HG03103 (cell line): Measurements from ENCODE around the gene PDXP.

Source experiments
- ATAC-seq: cut with Tn5 transposase; IDR thresholded peaks from one replicate; pipeline ENCODE4 v1.9.1; 2021; ENCODE audit warnings: low read depth; ENCODE audit not compliant: unreplicated experiment

PDXP gene

DNA sequence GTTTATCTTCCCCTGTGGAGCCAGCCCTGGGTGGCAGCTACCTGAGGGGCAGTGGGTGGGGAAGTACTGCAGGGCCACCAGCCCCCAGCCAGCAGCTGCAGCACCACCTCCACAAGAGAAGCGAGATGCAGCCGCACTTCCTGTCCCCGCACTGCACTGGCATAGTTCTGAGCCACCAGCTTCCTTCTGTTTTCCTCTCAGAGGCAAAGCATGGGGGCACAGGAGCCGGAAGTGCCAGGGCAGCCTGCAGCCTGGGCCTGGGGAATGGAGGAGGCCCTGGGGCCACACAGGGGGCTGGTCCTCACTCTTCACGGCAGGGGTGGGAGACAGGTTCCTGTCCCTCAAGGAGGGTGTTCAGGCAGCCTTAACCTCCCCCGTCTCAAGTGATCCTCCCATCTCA, 31.0 kb upstream of the PDXP start:
- ATAC-seq, result no peak

DNA sequence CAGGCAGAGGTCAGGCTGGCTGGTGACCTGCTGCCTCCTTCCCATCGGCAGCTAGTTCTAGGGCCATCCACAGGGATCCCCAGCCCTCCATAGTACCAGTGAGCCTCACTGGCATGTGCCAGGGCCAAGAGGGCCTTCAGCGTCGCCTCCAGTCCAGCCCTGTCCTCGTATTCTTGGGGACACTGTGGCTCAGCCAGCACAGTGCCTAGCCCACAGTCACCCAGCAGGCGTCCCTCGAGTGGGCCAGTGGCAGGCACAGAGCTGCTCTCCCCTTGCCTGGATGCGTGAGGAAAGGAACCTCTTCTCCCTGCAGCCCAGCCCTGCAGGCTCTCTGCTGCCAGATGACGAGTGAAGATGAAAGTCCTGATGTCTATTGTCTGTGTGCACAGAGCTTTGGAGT, 29.7 kb upstream of the PDXP start:
- ATAC-seq, result no peak

DNA sequence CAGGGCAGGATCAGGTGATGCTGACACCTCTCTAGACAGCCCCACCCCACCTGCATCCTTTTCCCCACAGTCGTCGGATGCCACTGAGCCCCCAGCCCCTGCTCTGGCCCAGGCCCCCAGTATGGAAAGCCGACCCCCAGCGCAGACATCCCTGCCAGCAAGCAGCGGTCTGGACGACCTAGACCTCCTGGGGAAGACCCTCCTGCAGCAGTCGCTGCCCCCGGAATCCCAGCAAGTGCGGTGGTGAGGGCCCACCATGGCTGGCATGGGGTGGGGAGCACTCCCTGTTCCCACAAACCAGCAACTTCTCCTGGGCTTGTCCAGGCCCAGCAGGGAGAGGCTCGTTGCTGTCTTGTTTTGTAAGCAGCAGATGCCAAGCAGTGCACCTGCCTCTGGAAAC, 28.6 kb upstream of the PDXP start:
- ATAC-seq, result no peak

DNA sequence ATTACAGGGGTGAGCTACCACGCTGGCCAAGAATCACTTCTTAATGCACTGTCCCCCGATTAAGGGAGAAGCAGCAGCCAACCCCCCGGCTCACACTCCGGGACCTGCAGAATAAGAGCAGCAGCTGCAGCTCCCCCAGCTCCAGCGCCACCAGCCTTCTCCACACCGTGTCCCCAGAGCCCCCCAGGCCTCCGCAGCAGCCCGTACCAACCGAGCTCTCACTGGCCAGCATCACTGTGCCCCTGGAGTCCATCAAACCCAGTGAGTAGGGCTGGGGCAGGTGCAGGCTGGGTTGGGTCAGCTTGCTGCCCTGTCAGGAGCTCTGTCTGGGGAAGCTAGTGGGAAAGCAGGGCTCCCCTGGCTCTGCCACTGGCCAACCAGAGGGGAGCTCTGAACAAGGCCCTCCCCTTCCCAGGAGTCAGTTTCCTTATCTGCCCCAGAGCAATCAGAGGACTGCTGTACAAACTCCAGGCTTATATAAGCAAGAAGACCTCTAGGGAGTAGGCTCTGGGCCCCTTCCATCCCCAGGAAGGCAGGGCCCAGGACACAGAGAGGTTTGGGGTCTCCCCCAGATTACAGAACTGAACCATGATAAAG, 27.6 kb upstream of the PDXP start:
- no peak for ATAC-seq

DNA sequence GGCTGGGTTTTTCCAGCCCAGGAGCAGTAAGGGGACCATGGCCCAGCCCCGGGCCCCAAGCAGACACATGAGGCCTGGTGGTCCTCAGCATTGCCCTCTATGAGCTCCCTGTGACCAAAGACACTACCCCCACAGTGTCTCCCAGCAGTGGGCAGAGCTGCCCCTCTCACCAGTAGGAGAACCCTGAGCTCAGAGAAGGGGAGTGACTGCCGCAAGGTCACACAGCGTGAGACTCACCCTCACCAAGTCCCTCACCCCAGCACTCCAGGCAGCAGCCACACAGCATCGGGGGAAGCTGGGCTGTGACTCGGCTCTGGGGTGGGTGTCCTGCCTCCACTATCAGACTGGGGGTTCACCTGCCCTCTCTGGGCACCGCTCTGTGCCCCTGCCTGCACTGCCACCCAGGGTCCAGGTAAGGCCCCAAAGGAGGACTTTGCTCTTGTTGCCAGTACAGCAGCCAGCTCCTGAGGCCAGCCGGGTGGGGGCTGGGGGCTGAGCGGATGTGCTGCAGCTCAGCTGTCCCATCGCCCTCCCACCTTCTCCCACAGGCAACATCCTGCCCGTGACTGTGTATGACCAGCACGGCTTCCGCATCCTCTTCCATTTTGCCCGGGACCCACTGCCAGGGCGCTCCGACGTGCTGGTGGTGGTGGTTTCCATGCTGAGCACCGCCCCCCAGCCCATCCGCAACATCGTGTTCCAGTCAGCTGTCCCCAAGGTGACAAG, 26.9 kb upstream of the PDXP start:
- ATAC-seq, result no peak

DNA sequence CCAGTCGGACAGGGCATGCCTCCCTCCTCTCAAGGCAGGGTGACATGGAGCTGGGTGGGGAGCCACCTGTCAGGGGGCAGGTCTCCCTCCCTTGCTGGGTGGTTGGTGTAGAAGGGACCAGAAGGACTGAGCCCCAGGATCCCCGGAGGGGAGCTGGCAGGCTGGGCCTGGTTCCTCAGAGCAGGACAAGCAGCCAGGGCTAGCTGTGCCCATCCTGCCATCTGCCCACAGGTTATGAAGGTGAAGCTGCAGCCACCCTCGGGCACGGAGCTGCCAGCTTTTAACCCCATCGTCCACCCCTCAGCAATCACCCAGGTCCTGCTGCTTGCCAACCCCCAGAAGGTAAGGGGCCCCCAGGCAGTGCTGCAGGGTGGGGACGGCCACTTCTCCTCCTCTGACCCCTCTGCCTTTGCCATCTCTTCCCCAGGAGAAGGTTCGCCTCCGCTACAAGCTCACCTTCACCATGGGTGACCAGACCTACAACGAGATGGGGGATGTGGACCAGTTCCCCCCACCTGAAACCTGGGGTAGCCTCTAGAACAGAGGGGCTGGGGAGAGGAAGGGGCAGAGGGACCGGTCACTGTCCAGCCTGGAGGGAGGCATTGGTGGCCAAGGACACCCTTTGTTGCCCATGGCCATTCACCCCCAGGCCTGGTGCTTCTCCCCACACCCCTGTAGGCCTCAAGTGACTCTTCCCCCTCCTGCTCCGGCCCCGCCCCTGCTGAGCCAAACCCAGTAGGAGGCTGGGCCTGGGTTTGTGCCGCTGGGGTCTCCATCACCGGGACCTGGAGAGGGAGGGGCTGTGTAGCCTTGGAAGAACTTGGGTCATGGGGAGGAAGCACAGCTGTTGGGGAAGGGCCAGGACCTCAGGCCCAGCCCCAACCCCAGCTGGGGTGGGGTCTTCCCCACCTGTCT, 26.1 kb upstream of the PDXP start:
- peak; percentile 4 for ATAC-seq

DNA sequence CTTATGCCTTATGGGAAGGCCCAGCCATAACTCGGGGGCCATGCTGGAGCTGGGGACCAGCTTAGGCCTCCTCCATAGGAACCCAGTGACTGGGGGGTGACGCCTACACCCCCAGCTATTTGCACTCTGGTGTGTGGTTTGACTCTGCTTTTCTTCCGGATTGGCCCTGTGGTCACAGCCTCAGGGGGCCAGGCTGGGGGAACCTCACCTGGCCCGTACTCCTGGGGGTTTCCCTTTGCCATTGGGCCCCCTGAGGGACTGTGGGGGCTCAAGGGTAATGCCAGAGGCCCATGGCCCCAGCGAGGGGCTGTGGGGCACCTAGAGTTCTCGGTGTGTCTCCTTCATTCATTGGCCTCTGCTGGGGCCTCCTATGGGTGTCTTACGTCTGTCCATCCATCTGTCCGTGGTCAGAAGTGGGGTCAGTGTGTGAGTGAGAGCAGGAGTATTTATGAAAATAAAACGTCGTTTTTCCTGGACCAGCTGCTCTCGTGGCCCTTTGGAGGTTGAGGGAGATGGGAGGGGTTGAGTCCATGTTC, 25.4 kb upstream of the PDXP start:
- ATAC-seq, result peak; percentile 56

DNA sequence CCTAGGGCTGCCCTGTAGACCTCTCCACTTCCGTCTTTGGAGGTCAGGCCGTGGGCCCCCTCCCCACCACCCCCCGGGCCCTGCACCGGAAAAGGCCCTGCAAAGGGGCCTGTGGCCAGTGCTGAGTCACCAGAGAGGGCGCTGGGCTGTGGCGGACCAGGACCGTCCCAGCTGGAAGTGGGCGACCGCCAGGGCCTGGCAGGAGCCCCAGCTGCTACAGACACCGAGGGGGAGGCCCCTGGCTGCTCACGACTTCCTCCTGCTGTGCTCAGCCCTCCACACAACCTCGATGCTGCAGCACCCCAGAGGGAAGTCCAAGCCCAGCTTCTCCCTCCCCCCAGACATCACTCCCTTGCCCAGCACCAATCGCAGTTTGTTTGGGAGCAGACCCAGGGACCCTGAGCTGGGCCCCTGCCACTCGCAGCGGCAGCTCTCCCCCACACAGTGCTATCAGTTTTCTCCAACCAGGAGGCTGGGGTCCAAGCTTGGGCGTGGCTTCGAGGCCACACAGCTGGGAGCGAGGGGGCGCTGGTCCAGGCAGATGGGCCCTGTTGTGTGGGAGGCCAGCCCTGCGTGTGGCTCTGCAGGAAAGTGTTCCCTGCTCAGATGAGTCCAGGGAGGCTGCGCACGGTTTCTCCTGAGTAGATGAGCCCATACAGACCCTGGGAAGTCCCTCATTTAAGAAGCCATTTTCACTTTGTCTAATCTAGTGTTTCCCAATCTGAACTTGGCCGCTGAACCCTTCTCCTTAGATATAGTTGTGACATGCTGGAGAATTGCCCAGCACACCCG, 24.7 kb upstream of the PDXP start:
- peak; percentile 42 for ATAC-seq

DNA sequence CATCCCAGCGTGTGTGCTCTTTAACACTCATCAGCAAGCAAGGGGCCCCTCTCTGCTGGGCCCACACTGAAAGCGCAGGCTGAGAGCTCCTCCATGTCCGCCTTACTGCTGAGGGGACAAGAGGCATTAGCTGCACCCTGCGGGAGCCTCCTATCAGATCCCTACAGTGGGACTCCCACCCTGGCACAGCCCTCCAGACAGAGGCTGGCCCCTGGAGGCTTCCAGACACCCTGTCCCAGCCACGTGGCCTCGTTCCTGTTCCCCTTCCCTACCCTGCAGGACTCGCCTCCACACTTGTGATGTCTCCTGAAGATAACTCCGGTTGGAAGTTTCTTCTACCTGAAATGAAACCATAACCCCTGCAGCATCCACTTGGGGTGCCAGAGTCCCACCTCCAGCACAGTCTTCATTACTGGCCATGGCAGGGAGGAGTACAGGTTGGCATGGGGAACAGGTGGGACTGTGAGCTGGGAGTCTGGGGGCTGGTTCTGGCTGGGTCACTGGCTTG, 24.1 kb upstream of the PDXP start:
- no peak for ATAC-seq

DNA sequence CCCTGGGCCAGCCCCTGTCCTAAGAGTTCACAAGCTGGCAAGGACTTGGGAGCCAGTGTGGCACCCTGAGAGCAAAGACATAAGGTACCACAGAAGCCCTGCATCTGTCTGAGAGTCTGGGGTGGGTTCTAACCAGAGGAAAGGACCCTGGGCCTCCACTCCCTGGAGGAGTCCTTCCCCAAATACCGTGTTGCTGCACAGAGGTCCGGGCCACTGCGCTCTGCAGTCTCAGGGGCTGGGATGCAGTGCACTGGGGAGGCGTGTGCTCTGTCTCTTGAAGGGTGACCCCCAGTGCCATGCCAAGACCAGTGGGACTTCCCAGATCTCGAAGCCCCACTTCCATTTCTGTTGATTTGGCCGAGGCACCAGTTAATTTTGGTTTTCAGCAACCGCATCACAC, 23.4 kb upstream of the PDXP start:
- no peak for ATAC-seq

DNA sequence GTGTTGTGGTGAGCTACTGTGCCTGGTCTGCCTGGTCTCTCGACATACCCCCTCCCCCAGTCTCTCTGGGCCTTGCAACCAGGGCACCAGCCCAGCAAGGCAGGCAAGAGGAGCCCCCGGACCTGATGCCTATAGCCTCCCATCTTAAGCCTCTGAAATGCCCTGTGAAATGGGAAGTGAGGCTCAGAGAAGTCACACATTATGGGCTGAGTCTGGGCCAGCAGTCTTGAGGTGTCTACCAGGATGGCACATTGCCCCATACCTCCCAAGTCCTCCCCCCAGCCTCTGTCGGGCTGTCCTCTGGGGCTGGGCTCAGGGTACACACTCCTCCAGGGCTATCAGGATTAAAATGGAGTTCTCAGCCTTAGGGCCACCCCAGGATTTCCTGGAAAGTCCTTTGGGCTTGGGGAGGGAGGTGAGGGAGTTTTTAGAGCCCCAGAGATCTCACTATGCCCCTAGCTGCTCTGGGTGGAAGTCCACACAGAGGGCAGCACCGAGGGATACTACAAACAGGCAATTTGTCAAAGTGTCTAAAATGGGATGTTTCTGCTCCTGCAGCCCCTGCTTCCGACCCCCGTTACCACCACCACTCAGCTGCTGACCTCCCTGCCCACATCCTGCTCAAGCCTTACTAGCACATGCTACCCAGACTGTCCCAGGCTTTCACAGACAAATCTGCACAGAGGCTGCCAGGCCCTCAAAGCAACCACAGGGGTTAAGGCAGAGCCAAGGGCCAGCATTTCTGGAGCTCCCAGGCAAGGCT, 22.2 kb upstream of the PDXP start:
- no peak for ATAC-seq

DNA sequence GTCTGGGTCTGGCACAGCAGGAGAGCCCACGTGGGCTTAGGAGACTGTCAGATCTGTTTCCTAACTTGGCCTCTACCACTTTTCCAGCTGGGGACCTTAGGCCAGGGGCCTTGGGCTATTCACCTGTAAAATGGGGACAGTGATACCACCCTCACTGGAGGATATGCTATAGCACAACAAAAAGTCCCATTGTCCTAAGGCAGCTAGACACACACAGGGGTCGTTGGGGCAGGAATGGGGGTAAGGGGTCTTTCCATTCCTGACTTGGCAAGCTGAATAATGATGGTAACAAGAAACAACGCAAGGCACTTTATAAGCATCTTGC, 21.6 kb upstream of the PDXP start:
- ATAC-seq, result no peak

DNA sequence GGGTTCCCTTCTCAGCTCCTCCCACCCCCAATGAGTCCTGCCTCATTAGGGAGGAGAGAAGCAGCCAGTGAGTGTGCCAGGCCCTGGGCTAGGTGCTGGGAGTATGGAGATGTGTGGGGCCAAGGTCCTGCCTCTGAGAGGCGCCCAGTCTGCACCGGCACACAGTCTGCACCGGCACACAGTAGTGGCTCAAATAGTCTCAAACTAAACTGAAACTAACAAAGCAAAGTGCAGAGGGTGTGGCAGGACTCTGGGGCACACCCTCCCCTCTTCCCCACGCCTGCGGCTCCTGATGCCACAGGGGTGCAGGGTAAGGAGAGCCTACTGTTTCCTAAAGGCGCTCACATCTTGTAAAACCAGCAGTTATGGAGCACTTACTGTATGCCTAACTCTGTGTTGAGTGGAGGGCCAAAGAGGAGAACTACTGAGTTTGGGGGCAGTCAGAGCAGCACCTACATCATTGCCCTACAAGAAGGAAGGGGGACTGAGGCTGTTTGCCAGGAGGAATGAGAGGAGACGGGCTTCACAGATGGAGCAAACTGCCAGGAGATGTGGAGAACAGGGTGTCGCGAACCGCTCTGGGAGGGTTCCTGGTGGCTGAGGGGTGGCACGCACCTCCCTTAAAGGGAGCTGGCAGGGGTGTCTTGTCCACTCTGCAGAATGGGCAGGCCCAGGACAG, 20.0 kb upstream of the PDXP start:
- ATAC-seq, result no peak

DNA sequence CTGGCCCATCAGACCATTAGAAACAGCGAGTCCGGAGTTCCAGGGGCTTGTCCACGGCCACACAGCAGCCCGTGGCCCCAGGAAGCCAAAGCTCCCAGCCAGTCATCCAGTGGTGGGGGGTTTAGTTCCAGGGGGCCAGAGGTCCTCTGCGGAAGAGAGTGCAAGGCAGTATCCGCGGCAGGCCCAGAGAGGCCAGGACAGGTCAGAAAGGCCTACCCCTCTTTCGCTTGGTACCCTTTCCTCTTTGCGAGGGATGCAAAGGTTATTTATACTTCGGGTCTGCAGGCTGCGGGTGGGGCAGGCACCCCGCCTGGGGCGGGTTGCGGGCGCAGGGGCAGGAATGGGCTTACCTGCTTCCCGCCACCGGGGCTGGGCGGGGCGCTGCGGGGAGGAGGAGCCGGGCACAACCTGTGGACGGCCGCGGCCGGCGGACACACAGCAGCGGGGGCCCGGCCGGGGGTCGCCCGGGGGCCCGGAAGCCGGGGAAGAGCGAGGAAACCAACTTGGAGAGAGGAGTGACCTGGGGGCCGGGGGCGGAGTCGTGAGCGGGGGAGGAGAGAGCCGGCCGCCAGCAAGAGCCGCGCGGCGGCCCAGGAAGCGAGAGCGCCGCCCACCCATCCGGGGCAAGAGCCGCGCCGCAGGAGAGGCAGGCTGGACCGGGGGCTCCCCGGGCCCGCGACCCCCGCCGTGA, 19.3 kb upstream of the PDXP start, which contains the start of gene SH3BP1:
TSS of gene SH3BP1 (plus strand) at position 600 of the 691 bp plus-strand sequence. CDS start 119 bp downstream, outside the sequence.
- no peak for ATAC-seq

DNA sequence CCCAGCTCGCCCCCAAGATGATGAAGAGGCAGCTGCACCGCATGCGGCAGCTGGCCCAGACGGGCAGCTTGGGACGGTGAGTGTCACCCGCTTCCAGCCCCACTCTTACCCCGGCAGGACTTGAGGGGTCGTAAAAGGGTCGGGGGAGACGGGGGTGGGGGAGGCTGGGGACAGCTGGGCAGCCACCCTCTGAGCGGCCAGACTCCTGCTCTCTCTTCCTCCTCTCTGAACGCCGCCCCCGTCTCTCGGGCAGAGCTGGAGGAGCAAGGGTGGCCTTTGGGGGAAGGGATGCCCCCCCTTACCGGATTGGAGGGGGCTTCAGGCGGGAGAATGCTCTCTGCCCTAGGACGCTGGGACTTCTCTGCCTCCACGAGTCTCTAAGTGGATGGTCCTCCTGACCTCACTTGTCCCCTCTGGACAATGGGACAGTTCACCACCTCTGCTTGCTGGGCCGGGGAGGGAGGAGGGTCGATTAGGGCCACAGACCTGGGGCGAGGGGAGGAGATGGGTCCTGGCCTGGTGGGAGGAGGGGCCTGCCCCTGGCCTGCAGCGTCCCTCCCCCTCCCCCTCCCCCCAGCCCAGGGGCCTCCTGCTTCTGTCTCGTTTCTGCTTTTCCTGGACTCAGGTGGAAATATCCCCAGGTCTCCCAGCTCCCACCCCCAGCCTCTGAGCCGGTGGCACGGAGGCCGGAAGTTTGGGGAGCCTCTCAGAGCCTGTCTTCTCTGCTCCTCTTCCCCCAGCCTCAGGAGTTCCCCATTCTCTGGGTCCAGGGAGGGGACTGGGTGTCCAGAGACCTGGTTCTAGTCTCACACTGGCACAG, 18.5 kb upstream of the PDXP start:
- no peak for ATAC-seq

DNA sequence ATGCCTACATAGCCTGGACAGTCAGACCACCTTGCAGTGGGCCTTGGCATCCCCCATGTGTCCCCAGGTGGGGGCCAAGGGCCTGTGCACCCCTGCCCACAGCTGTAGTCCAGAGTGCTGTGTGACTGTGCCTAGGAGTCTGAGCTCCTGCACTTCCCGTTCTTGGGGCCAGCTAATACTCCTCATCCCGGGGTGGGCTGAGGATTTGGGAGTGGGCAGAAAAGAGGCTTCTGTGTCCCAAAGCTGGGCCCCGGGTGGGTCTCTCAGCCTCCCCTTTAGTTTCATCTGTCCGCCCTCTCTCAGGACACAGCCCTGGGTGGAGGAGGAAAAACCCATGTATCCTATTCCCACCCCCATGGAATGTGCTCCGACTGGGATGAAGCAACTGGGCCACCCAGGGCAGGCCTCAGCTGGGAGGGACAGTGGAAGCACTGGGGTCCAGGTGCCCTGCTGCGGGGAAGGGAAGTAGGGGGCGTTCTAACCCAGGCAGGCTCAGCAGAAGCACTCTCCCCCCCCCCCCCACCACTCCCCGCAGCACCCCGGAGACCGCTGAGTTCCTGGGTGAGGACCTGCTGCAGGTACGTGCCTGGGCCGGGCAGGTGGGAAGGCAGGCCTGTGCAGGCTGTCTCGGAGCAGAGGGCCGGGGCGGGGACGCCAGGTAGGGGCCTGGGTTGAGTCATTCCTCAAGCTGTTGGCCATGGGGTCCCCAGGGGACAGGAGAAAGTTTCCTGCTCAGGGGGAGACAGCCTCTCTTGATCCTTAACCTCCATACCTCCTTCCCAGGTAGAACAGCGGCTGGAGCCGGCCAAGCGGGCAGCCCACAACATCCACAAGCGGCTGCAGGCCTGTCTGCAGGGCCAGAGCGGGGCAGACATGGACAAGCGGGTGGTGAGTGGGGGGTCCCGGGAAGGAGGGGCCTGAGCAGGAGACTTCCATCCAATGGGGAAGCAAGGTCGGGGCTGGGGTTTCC, 17.6 kb upstream of the PDXP start:
- no peak for ATAC-seq
